HEK293 (cell line): ENCODE data around the gene LPGAT1.

Experiments
- CTCF ChIA-PET: fragments of 350-600 bp; formaldehyde crosslinking; extraction: SDS; loops from one replicate; lab custom pipeline; 2021; ENCODE audit warnings: antibody characterized with exemption; lab: Yijun Ruan, JAX
- POLR2A ChIA-PET: fragments of 300-600 bp; formaldehyde crosslinking; extraction: SDS; loops from one replicate; lab custom pipeline; 2020; ENCODE audit warnings: antibody characterized with exemption, inconsistent platforms; lab: Yijun Ruan, JAX
- H3K27ac ChIP-seq: fragments of 200-500 bp; sonication (Bioruptor generic); 2 replicates; pipeline ENCODE4 v1.5.1; 2014; ENCODE audit warnings: low read depth, low read length, control low read depth, inconsistent platforms; ENCODE audit errors: extremely low read depth
- H3K36me3 ChIP-seq, 2 experiments: fragments of 200-500 bp in 1 of 2; sonication (Bioruptor generic) in 1 of 2; 1 replicate in 1 of 2; 2 replicates in 1 of 2; pipeline ENCODE4 v1.5.1; 2014 to 2017; ENCODE audit warnings: inconsistent platforms in 2 of 2, low read length in 2 of 2; ENCODE audit not compliant: control insufficient read depth in 2 of 2, insufficient read depth in 1 of 2
- H3K4me1 ChIP-seq: fragments of 200-500 bp; sonication (Bioruptor generic); 2 replicates; pipeline ENCODE4 v1.5.1; 2014; ENCODE audit warnings: mild to moderate bottlenecking, low read length, inconsistent platforms; ENCODE audit not compliant: control insufficient read depth, insufficient read depth
- H3K4me3 ChIP-seq: 2 replicates; pipeline ENCODE4 v1.5.1; 2011; ENCODE audit warnings: low read depth, mild to moderate bottlenecking, control low read depth, low read length, moderate library complexity
- H3K9me3 ChIP-seq: fragments of 200-500 bp; sonication (Bioruptor generic); 2 replicates; pipeline ENCODE4 v1.5.1; 2014; ENCODE audit warnings: low read depth, low read length, inconsistent platforms; ENCODE audit not compliant: control insufficient read depth, insufficient read depth
- EGR2 ChIP-seq: fragments of 450-650 bp; formaldehyde crosslinking; IDR thresholded peaks from 2 replicates; pipeline ENCODE4 v1.5.1; 2016; ENCODE audit warnings: low read depth, missing biosample characterization, missing genetic modification characterization
- GLIS1 ChIP-seq: fragments of 450-650 bp; formaldehyde crosslinking; IDR thresholded peaks from 2 replicates; pipeline ENCODE4 v1.5.1; 2016; ENCODE audit warnings: missing biosample characterization, missing genetic modification characterization
- SP7 ChIP-seq: fragments of 450-650 bp; formaldehyde crosslinking; IDR thresholded peaks from 2 replicates; pipeline ENCODE4 v1.5.1; 2016; ENCODE audit warnings: missing biosample characterization, missing genetic modification characterization
- WT1 ChIP-seq: fragments of 450-650 bp; formaldehyde crosslinking; IDR thresholded peaks from 2 replicates; pipeline ENCODE4 v1.5.1; 2016; ENCODE audit warnings: missing biosample characterization, missing genetic modification characterization
- ZBTB1 ChIP-seq: fragments of 450-650 bp; formaldehyde crosslinking; IDR thresholded peaks from 2 replicates; pipeline ENCODE4 v1.5.1; 2016; ENCODE audit warnings: missing biosample characterization, missing genetic modification characterization
- ZBTB17 ChIP-seq: fragments of 450-650 bp; formaldehyde crosslinking; IDR thresholded peaks from 2 replicates; pipeline ENCODE4 v1.5.1; 2016; ENCODE audit warnings: missing biosample characterization, missing genetic modification characterization
- ZFHX2 ChIP-seq: fragments of 450-650 bp; formaldehyde crosslinking; conservative IDR thresholded peaks from 2 replicates; pipeline ENCODE4 v1.5.1; 2016; ENCODE audit warnings: missing biosample characterization, missing genetic modification characterization
- ZIC2 ChIP-seq: fragments of 450-650 bp; formaldehyde crosslinking; IDR thresholded peaks from 2 replicates; pipeline ENCODE4 v1.5.1; 2016; ENCODE audit warnings: missing biosample characterization, missing genetic modification characterization
- ZNF19 ChIP-seq: fragments of 450-650 bp; formaldehyde crosslinking; IDR thresholded peaks from 2 replicates; pipeline ENCODE4; 2016; ENCODE audit warnings: missing biosample characterization, missing genetic modification characterization, low read depth
- ZNF596 ChIP-seq: fragments of 450-650 bp; IDR thresholded peaks from 2 replicates; pipeline ENCODE4 v1.5.0; 2018; ENCODE audit warnings: missing biosample characterization, mild to moderate bottlenecking, missing genetic modification characterization, moderate library complexity
- TF ChIP-seq, protein P1 (sequence below): fragments of 450-650 bp; formaldehyde crosslinking; IDR thresholded peaks from 2 replicates; pipeline ENCODE4 v1.5.1; 2016; ENCODE audit warnings: missing biosample characterization, missing genetic modification characterization, low read depth
- TF ChIP-seq, protein P2 (sequence below): fragments of 450-650 bp; formaldehyde crosslinking; IDR thresholded peaks from 2 replicates; pipeline ENCODE4 v1.5.1; 2017; ENCODE audit warnings: missing biosample characterization, mild to moderate bottlenecking, missing genetic modification characterization, moderate library complexity

Gene LPGAT1

GRCh38 chr1:211738691-211739301 lies 91.8 kb downstream of the LPGAT1 start:
- Histone ChIP-seq H3K27ac (no peak overlapping the region), H3K9me3 (no peaks in the 10 kb centered on the region), H3K4me1 (peaks cover 8% of the 10 kb centered on the region), H3K4me3 (no peak overlapping the region), H3K36me3 (no peaks in the 10 kb centered on the region)
- POLR2A ChIA-PET: no interaction called here
- CTCF ChIA-PET: interaction anchor here (0.7 to 1.5 kb wide), 3 partner anchors 9 to 296 kb away, joined by 3 to 4 read pairs (median 3); partner anchors contain the start of genes DTL and INTS7
- TF ChIP-seq SP7 (tag by site-specific recombination) (no peak), ZIC2 (tag by site-specific recombination) (peak; percentile 52), ZBTB1 (tag by site-specific recombination) (no peak), ZFHX2 (tag by site-specific recombination) (peak; percentile 77), EGR2 (tag by site-specific recombination) (peak; percentile 69), ZNF596 (tag by site-specific recombination) (no peak), ZBTB17 (tag by site-specific recombination) (peak; percentile 33), GLIS1 (tag by site-specific recombination) (peak; percentile 54)
- TF ChIP-seq, protein P1, sequence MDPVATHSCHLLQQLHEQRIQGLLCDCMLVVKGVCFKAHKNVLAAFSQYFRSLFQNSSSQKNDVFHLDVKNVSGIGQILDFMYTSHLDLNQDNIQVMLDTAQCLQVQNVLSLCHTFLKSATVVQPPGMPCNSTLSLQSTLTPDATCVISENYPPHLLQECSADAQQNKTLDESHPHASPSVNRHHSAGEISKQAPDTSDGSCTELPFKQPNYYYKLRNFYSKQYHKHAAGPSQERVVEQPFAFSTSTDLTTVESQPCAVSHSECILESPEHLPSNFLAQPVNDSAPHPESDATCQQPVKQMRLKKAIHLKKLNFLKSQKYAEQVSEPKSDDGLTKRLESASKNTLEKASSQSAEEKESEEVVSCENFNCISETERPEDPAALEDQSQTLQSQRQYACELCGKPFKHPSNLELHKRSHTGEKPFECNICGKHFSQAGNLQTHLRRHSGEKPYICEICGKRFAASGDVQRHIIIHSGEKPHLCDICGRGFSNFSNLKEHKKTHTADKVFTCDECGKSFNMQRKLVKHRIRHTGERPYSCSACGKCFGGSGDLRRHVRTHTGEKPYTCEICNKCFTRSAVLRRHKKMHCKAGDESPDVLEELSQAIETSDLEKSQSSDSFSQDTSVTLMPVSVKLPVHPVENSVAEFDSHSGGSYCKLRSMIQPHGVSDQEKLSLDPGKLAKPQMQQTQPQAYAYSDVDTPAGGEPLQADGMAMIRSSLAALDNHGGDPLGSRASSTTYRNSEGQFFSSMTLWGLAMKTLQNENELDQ (tag by site-specific recombination): no peak

GRCh38 chr1:211738096-211738690 lies 92.4 kb downstream of the LPGAT1 start:
- TF ChIP-seq WT1 (tag by site-specific recombination): 0 out of 2 replicates have a peak, but pooled peaks have one; percentile 15
- TF ChIP-seq, protein P2, sequence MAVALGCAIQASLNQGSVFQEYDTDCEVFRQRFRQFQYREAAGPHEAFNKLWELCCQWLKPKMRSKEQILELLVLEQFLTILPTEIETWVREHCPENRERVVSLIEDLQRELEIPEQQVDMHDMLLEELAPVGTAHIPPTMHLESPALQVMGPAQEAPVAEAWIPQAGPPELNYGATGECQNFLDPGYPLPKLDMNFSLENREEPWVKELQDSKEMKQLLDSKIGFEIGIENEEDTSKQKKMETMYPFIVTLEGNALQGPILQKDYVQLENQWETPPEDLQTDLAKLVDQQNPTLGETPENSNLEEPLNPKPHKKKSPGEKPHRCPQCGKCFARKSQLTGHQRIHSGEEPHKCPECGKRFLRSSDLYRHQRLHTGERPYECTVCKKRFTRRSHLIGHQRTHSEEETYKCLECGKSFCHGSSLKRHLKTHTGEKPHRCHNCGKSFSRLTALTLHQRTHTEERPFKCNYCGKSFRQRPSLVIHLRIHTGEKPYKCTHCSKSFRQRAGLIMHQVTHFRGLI (tag by site-specific recombination): no peak
- Histone ChIP-seq H3K27ac (no peak overlapping the region), H3K9me3 (no peaks in the 10 kb centered on the region), H3K36me3 (no peaks in the 10 kb centered on the region), H3K4me3 (no peak overlapping the region), H3K4me1 (peaks cover 8% of the 10 kb centered on the region)
- ChIA-PET CTCF (interaction anchor here (1.5 kb wide), 1 partner anchor 39 kb away, joined by 4 read pairs; no protein-coding TSS in a partner anchor), POLR2A (no interaction called here)

- Histone ChIP-seq H3K27ac (no peak overlapping the region), H3K9me3 (no peaks in the 10 kb centered on the region), H3K36me3 (no peaks in the 10 kb centered on the region), H3K4me1 (peaks cover 8% of the 10 kb centered on the region), H3K4me3 (no peak overlapping the region)
- TF ChIP-seq ZNF19 (tag by site-specific recombination): no peak
- TF ChIP-seq GLIS1 (tag by site-specific recombination): peak; percentile 52; the same call in 1 of the 2 replicates
- ChIA-PET POLR2A (no interaction called here), CTCF (interaction anchor here (1.0 to 2.5 kb wide), 2 partner anchors 15 to 39 kb away, joined by 4 to 16 read pairs; no protein-coding TSS in a partner anchor)
These were observed 93.2 kb downstream of the LPGAT1 start for GRCh38 chr1:211737115-211738035.
